ENCODE measurements around the gene NCOA1.

GRCh38 chr2:24658531-24659202, 167.6 kb downstream of the NCOA1 start:
- TF ChIP-seq, protein P1, sequence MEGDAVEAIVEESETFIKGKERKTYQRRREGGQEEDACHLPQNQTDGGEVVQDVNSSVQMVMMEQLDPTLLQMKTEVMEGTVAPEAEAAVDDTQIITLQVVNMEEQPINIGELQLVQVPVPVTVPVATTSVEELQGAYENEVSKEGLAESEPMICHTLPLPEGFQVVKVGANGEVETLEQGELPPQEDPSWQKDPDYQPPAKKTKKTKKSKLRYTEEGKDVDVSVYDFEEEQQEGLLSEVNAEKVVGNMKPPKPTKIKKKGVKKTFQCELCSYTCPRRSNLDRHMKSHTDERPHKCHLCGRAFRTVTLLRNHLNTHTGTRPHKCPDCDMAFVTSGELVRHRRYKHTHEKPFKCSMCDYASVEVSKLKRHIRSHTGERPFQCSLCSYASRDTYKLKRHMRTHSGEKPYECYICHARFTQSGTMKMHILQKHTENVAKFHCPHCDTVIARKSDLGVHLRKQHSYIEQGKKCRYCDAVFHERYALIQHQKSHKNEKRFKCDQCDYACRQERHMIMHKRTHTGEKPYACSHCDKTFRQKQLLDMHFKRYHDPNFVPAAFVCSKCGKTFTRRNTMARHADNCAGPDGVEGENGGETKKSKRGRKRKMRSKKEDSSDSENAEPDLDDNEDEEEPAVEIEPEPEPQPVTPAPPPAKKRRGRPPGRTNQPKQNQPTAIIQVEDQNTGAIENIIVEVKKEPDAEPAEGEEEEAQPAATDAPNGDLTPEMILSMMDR (IDR thresholded peaks at IDR 0.05; ENCODE audit: extremely low read depth in 1 of 2, insufficient read depth in 1 of 2, low read depth in 1 of 2, low read length in 2 of 2): no peak
- TF ChIP-seq POLR2A (IDR thresholded peaks at IDR 0.05; ENCODE audit: low read depth, low read length) (no peak), FOS (IDR thresholded peaks at IDR 0.05; ENCODE audit: borderline replicate concordance, insufficient read depth, low read length) (no peak), POLR2AphosphoS5 (IDR thresholded peaks at IDR 0.05; ENCODE audit: insufficient read depth, low read depth, low read length) (no peak), EZH2 (IDR thresholded peaks at IDR 0.05; ENCODE audit: borderline replicate concordance, low read depth, low read length, severe bottlenecking) (no peak), MYC (IDR thresholded peaks at IDR 0.05; ENCODE audit: low read depth, low read length) (no peak), JUN (IDR thresholded peaks at IDR 0.05; ENCODE audit: borderline replicate concordance, insufficient read depth, insufficient read length, low read depth) (no peak)
- TF ChIP-seq, protein P2, sequence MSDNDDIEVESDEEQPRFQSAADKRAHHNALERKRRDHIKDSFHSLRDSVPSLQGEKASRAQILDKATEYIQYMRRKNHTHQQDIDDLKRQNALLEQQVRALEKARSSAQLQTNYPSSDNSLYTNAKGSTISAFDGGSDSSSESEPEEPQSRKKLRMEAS (IDR thresholded peaks at IDR 0.05; ENCODE audit: insufficient read depth, insufficient read length): no peak

Measured in endothelial cell of umbilical vein (primary cell).